Measurements from ENCODE around the gene NAP1L4.
"Not testable (repeated sequence)": the region's sequence is repeated elsewhere in the genome, so short reads cannot be mapped to it uniquely, and the experiment has no call there.

NAP1L4 gene

GRCh38 chr11:2920343-2920742, 71.8 kb downstream of the NAP1L4 start:
- no peak for DNase-seq

DNA sequence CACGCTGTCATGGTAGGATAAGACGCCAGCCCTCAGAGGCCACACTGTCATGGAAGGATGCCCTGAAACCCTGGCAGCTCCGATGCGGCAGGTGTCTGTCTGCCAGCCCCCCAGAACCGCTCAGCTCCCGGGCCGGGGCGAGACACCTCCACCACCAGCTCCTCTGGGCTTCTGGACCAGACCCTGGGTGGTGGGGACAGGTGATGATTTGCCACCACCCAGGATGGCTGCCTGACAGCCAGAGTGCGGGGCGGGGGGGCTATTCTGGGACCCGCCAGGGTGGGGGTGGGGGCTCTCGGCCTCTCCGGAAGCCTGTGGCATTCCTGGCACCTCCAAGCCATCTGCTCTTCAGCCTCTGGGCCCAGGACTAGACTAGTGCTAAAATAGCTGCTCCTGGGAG, 72.3 kb downstream of the NAP1L4 start:
- DNase-seq: no peak

DNA sequence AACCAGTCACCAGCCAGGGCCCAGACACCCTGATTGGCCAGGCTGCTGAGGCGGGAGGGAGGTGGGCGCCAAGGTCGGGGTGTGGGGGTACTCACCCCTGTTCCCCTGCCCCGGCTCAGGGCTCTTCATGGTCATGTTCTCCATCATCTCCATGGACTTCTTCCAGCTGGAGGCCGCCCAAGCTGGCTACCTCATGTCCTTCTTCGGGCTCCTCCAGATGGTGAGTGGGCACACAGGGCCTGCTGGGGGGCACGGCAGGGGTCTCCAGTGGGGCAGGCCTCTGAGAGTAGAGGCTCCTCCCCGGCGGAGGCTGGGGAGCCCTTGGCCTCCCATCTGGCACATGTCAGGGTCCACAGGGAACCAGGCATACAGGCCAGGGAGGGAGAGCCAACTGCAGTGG, 72.9 kb downstream of the NAP1L4 start:
- no peak for DNase-seq

GRCh38 chr11:2917842-2918490, 74.2 kb downstream of the NAP1L4 start:
- no peak for DNase-seq

DNA sequence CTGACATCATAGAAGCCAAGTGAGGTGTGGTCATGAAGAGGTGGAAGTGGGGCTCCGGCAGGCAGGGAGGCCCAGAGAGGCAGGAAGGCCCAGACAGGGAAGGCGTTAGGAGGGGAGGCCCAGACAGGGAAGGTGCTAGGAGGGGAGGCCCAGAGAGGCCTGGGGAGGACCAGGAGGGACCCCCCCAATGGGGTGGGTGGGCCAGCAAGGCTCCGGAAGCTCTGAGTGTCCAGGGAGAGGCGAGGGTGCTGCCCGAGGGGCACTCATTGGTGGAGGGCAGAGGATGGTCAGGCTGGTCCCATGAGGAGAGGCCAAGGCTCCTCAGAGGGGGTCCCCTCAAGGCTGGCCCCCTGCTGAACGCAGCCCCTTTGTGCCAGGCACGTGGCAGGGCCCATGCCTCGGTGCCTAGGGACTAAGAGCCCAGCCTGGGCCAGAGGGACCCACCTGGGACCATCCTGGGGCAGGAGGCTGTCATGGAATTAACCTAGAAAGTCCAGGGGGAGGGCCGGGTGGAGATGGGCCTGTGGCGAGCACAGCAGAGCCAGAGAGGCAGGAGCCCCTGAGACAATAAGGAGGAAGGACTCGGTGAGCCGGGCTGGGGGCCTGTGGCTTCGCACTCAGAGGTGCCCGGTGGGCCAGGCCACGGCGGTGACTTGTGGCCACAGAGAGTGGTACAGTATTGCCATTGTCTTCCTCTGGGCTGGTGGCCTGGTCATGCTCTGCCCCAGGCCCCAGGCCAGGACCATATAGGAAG, 75.1 kb downstream of the NAP1L4 start:
- no peak for DNase-seq

GRCh38 chr11:2916114-2916891, 75.8 kb downstream of the NAP1L4 start:
- DNase-seq: no peak

DNA sequence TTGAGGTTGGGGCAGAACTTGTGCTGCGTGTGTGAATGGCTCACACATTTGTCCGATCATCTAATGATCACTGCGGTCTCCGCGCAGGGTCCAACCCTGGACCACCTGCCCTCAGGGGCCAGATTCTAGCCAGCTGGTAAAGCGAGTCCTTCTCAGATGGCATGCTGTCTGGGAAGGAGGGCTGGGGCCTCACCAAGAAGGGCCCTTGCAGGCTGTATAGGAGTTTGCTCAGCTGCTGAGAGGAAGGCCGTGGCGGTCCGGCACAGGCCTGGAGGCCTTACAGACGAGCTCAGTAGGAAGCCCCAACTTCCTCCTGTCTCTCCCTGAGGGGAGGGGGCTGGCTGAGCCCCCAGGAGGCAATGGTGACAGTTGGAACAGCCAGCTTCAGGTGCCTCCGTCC, 76.7 kb downstream of the NAP1L4 start:
- no peak for DNase-seq

DNA sequence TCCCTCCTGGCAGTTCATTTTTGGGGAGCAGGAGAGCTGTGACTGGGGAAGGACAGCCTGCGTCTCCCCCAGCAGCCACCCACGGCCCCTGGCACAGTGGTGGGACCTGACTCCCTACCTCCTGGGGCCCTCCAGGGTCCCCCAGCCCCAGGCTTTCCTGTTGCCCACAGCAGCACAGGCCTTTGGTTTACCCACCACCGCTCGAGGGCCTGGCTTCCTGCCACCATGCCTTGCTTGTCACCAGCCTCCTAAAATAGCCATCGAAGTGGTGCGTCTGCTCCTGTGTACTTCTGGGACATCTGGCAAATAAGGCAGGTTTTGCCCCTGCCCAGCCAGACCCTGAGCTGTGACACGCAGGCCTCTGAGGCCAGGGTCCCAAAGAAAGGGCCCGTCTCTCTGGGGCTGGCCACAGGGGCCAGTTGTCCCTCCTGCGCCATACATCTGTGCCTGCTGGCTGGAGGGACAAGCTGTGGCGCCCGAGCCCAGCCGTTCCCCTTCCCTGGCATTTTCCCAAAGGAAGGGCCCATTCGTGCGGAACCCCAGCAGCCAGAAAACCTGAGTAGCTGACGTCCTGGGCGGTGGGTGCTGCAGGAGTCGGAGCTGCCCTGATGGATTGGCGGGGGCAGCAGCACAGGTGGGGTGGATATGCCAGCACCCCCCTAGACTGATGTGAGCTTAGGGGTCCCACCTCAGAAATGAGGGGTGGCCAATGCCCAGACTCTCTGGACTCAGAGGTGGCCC, 77.5 kb downstream of the NAP1L4 start:
- no peak for DNase-seq

DNA sequence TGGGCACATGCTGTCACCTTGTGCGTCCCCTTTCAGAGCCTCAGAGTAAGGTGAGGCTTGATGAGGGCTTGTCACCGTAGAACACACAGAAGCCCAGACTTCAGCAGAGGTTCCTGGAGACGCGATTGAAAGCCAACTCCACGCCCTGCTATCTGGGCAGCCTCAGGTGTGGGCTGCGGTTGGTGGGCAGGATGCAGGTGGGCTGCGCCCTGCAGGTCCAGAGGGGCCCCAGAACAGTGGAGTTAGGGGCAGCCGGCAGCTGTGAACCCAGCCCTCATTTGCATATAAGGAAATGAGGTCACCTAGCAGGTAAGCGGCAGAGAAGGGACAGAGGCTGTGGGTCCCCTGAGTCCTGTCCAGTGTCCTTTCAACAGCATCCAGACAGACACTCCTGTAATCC, 78.4 kb downstream of the NAP1L4 start:
- no peak for DNase-seq

DNA sequence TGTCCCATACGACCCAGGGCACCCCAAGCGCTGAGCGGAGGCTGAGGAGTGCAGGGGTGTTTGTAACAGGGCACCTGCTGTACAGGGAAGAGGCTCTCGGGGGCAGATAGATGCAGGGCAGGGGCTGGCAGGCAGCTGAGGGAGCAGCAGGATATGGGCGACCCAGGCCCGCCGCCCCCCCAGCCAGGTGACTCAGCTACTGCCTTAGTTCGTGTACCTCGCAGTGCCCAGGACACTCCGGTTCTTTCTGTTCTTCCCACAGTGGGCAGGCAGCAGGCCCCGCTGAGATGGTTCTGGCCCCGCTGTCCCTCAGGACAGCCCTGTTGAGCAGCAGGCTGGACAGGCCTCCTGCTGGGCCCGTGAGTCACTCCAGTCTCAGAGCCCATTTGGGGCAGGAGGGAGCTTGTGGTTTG, 79.1 kb downstream of the NAP1L4 start:
- no peak for DNase-seq

GRCh38 chr11:2912498-2912897, 79.6 kb downstream of the NAP1L4 start:
- DNase-seq: no peak

GRCh38 chr11:2911785-2912391, 80.2 kb downstream of the NAP1L4 start:
- DNase-seq: no peak

- no peak for DNase-seq
Observed at GRCh38 chr11:2911088-2911784, 80.9 kb downstream of the NAP1L4 start.

DNA sequence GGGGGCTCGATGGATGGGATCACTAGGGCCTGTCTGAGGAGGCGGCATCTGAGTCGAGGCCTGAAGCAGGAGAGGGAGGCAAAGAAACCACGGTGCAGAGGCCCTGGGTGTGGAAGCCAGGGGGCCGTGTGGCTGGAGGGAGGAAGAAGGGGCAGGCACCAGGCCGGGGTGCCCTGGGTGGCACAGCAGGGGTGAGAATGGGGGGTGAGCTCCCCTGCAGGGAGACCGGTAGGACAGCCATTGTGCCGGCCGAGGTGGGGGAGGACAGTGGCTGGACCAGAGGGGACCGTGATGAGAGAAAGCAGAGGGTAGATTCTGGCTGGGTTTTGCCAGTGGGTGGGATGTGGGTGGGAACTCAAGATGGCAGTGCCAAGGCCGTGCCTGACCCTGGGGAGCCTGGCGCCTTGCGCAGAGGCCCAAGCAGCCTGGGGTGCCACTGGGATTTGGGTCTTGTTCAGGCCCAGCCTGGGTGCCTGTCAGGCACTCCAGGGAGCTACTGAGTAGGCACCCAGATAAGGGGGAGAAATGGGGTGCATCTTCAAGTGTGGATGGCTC, 81.7 kb downstream of the NAP1L4 start:
- DNase-seq: no peak

GRCh38 chr11:2909133-2909902, 82.8 kb downstream of the NAP1L4 start:
- no peak for DNase-seq

- DNase-seq: no peak
Observed at GRCh38 chr11:2908130-2908529, 84.0 kb downstream of the NAP1L4 start.

- not testable (repeated sequence) for DNase-seq
Observed at GRCh38 chr11:2905299-2905698, 86.8 kb downstream of the NAP1L4 start.

DNA sequence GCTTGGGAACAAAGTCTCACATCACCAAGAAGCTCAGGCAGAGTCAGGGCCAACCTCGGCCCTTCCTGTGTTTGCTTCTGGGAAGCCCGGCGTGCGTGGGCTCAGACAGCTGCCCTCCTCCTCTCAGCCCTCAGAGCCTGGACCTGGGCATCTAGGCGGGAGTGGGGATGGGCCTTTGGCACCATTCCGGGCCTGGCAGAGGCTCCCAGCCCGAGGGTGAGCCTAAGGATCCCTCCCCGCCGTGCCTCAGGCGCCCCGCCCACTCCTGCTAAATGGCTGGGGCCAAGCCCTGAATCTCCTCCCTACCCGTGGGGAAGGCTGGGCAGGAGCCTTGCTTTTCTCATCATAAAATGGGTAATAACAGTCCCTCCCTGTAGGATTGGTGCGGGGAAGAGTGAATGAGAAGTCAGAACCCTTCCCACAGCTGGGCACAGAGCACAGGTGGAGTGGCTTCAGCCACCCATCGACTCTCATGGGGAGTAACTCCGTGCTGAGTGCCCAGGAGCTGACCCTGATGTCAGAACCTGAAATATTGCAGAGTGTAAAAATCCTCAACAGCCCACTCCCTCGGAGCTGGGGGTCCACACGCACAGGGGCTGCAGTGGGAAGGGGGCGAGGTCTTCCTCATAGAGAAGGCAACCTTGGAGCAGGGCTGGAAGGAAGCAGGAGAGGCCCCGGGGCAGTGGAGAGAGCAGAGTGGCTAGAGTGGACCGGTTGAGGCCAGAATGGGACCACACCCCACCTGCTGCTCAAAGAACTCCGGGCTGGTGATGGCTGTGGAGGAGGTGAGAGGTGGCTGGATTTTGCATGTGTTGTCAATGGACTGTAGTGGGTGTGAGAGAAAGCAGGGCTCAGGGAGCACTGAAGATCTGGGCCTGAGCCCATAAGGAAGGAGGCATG, 87.7 kb downstream of the NAP1L4 start:
- DNase-seq: no peak

DNA sequence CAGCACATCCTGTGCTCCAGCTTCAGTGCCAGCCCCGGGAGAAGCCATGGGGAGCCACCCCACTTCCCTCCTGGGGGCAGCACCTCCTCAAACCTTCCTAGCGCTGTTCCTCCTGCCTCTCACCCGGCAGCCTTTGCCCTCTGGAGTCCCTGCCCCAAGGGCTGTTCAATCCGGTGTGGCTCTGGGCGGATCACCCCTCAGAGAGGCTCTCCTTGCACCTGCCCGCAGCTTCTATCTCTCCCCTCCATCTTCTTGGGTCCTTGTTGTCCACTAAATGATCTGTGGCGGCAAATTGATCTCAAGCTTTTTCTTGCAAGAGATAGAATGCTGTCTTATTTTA, 88.5 kb downstream of the NAP1L4 start:
- DNase-seq: no peak

Data from stimulated activated CD4-positive, alpha-beta T cell treated with anti-CD3 and anti-CD28 coated beads, Interleukin-1b, Interleukin-23, amount 100 ng/mL, for 48 hours (primary cell).